ENCODE results near the gene PRPF38B.
A peak's percentile ranks its signal among the peaks of the same experiment; 100 is the strongest.

PRPF38B gene

DNA sequence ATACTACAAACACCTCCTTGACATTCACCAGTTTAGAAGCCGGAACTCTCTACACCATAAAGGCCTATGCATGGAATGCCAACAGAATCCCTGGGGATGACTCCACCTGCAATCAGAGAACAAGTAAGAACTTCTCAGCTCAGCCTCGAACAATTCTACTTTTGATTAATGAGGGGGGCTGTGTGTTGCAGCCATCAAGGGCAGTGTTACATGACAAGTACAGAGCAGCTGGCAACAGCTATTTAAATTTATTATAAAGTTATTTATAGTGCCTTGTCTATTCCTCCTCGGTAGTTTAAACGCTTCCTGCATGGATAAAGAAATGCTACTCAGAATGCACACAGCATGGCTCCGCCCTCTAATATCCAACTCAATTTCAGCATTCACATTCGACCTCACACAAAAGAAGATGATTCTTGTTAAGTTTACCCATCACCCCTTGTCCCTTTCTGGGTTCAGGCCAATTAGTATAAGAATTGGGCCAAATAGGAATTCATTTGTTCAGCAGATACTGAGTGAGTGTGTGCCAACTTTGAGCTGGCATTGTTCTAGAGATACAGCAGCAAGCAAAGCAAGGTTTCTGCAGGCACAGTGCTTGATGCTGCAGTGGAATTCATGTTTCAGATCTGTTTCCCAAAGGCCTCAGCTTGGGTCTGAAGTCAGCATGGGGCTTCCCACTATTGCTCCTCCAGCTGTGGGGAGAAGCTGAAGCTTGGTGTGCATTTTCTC lies 27.0 kb downstream of the PRPF38B start:
- no peak for DNase-seq

GRCh38 chr1:108719656-108720435 lies 27.7 kb downstream of the PRPF38B start:
- DNase-seq: no peak

DNA sequence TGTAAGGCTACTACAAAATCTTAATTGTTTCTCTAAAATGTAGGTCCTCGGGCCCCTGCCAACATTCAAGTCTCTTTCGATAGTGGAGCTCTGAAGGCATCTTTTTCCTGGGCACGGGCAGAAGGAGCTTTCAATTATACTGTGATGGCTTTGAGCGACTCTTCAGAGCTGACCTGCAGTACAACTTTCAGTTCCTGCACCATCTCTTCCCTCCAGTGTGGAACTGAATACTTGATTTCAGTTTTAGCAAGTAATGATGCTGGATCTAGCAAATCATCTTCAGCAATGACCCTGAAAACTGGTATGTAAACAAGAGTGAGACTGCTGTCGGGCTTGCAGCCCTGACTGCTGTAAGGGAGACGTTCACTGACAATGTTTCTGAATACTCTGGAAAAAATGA lies 30.2 kb downstream of the PRPF38B start:
- DNase-seq: no peak

- DNase-seq: no peak
Observed at GRCh38 chr1:108725906-108726305, 33.8 kb downstream of the PRPF38B start.

GRCh38 chr1:108728327-108728923 lies 36.3 kb downstream of the PRPF38B start:
- no peak for DNase-seq

- no peak for DNase-seq
Observed at GRCh38 chr1:108729481-108729880, 37.4 kb downstream of the PRPF38B start.

DNA sequence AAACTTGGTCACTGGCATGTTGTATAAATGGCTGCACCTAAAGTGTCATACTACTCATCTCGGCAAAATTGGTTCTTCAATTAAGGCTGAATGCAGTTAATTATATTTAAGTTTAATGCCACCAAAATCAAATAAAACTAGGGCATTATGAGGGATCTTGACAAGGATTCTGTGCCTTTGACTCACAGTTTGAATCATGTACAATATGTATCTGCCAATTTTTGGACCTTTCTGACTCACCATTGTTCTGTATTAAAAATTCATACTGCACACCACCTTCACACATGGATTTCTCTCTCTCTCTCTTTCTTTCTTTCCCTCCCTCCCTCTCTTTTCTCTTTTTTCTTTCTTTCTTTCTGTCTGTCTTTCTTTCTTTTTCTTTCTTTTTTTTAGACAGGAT lies 40.3 kb downstream of the PRPF38B start:
- DNase-seq: no peak

- no peak for DNase-seq
Observed at GRCh38 chr1:108734171-108734865, 42.2 kb downstream of the PRPF38B start.

DNA sequence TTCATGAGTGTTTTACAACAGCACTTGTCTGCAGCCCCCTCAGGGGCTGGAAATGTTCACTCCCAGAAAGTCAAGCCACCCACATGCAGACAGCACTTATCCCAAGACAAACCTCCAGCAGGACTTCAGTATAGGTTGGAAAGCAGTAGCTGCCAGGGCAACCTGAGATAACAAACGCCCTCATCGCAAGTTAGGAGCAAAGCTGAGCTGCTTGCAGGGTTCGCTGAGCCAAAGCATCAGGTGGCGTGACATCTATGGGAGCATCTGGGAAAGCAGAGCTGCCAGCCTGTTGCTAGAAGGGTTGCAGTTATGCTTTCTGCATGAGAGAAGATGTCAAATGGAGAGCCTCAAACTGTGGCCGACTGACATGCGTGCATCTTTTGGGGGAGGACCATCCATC lies 50.1 kb downstream of the PRPF38B start:
- DNase-seq: no peak

- no peak for DNase-seq
Observed at GRCh38 chr1:108745980-108746381, 53.9 kb downstream of the PRPF38B start.

DNA sequence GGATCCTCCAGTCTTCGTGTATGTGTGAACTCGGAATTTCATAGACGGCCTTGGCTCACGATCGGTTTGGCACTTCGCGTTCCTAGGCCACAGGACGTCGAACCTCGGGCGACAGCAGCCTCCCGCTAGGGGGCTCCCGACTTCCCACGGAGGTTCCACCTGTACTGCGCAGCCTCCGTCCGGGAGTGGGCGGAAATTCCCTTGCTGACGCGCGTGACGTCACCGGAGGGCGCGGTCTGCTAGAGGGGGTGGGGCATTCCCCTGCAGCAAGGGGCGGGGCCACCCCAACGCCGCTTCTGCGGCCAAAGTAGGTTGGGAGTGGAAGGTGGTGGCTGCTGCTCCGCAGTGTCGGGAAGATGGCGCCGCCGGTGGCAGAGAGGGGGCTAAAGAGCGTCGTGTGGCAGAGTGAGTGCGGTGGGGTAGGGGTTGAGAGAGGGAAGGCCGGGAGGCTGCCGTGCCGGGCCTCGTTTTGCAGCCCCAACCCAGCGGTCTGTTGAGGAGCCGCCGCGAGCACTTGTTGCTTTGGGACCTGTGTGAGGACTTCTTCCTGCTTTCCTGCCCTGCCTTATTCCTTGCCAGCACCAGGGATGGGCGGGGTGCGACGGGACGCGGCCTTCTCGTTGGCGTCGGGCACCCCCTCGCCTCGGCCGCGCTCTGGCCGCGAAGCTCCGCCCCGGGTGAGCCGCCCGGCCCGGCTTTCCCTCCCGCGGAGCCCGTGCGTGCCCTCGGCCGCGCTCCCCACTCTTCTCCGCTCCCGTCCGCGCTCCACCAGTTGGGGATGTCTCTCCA lies 54.5 kb downstream of the PRPF38B start, which contains the start of gene STXBP3:
TSS of gene STXBP3 (plus strand) at position 293 of the 789 bp plus-strand sequence. CDS start at position 357, 64 bp downstream.
- DNase-seq: peak; percentile 96 to 98

DNA sequence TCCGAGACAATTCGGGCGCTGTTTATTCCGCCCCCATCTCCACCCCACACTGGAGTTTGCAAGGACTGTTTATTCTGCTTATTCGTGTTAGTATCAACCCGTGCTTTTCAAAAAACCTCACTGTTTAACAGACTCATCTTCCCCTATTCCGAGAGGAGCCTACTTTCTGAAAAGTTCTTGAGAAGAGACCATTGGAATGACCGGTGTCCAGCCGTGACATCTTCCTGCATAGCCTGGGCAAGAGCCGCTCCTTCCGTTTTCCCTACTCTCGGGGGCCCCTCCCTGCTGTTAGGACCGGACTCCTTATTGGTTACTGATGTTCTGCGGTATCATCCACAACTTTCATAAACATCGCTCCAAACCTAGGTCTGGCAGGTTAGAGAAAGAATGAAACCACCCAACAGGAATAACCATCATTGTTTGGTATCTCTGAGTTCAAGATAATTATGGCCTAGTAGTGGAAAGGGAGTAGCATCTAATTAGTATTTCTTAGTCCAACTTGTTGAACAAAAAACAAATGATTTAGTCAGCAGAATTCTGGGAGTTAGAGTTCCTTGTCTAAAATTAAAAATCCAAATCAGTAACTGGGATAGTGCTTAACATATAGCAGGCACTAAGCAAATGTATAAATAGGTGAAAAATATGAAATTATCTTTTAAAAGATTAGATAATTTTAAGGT lies 55.2 kb downstream of the PRPF38B start:
- peak; percentile 13 to 29 for DNase-seq

DNA sequence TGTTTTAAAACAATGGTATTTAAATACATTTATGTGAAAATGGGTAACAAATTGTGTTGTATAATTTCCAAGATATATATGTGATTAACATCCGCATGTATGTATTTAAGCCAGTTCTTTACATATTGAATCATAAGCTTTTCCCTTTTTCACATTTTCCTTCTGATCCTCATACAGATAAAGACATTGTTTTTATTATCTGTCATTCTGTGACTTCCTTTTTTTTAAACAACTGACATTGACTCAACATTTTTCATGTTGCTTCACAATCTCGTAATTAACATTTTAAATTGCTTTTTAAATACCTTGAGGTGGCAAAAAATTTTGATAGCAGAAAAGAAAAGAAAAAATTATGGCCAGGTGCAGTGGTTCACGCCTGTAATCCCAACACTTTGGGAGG lies 55.8 kb downstream of the PRPF38B start:
- DNase-seq: no peak

DNA sequence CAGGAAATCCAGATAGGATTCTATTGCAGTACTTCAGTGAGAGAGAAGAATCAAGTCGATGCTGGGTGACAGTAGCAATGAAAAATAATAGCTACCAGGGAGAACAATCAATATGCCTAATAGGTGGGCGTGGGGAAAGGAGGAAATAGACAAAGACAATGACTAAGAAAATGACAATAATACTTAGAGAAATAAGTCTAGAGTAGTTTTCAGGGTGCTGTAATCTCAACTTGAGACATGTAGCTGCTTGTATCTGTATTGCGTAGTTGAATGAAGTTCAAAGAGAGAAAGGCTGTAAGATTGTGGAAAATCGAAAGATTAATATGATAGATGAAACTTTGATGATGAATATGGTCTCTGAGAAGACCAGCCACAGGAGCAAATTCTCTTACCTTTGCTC lies 57.0 kb downstream of the PRPF38B start:
- no peak for DNase-seq

GRCh38 chr1:108750476-108751181 lies 58.5 kb downstream of the PRPF38B start:
- no peak for DNase-seq

All from NCI-H1930 (cell line).